BLaER1 treated with 17β-estradiol and CSF1 and Interleukin-3, amounts not matched to agents 10 nM and 100 nM (cell line): Measurements from ENCODE around the gene PRKAR1B.

Experiments used
- H3K27ac ChIP-seq, 11 experiments: shearing (Covaris generic); formaldehyde crosslinking; 2 replicates each; pipeline ENCODE4 v1.8.1; 2022
- H3K27me3 ChIP-seq, 11 experiments: shearing (Covaris generic); formaldehyde crosslinking; 2 replicates each; pipeline ENCODE4 v1.8.1; 2022
- H3K36me3 ChIP-seq, 11 experiments: shearing (Covaris generic); formaldehyde crosslinking; 2 replicates each; pipeline ENCODE4 v1.8.1; 2022
- H3K4me1 ChIP-seq, 10 experiments: shearing (Covaris generic); formaldehyde crosslinking; 2 replicates each; pipeline ENCODE4 v1.8.1; 2022
- H3K4me2 ChIP-seq, 11 experiments: shearing (Covaris generic); formaldehyde crosslinking; 2 replicates each; pipeline ENCODE4 v1.8.1; 2022
- H3K4me3 ChIP-seq, 10 experiments: shearing (Covaris generic); formaldehyde crosslinking; 2 replicates each; pipeline ENCODE4 v1.8.1; 2022
- H3K9ac ChIP-seq, 11 experiments: shearing (Covaris generic); formaldehyde crosslinking; 2 replicates each; pipeline ENCODE4 v1.8.1; 2022
- H3K9me3 ChIP-seq, 11 experiments: shearing (Covaris generic); formaldehyde crosslinking; replicated peaks in 1 of 11; 2 replicates each; pipeline ENCODE4 v1.8.1; 2022
- H4K20me1 ChIP-seq, 11 experiments: shearing (Covaris generic); formaldehyde crosslinking; 2 replicates each; pipeline ENCODE4 v1.8.1; 2022
- Cebpa-rat ChIP-seq, 11 experiments: shearing (Covaris generic); IDR thresholded peaks; 2 replicates each; pipeline ENCODE4 v1.8.1; 2022

PRKAR1B gene

GRCh38 chr7:633381-634018 is 93.6 kb downstream of the PRKAR1B start:
- no peak overlapping the region for H3K9ac ChIP-seq
- no peak for TF ChIP-seq Cebpa-rat (IDR thresholded peaks at IDR 0.05)
- H4K20me1 ChIP-seq, result peaks cover 0 to 18% (median 0%) of the 10 kb centered on the region in 11 experiments; a peak in 6 of 22 replicates
- no peak overlapping the region for H3K27ac ChIP-seq
- H3K27me3 ChIP-seq, result peaks cover 0 to 1% (median 0%) of the 10 kb centered on the region in 11 experiments; a peak in 2 of 22 replicates
- no peaks in the 10 kb centered on the region for H3K9me3 ChIP-seq
- H3K36me3 ChIP-seq, result no peaks in the 10 kb centered on the region
- no peak overlapping the region for H3K4me2 ChIP-seq
- peaks cover 0 to 15% (median 10%) of the 10 kb centered on the region in 10 experiments; a peak in 14 of 20 replicates for H3K4me1 ChIP-seq
- H3K4me3 ChIP-seq, result no peak overlapping the region

- TF ChIP-seq Cebpa-rat (IDR thresholded peaks at IDR 0.05), result no peak
These were observed 94.3 kb downstream of the PRKAR1B start for GRCh38 chr7:632831-633210.

GRCh38 chr7:631964-632830 is 94.9 kb downstream of the PRKAR1B start:
- H3K9me3 ChIP-seq, result no peaks in the 10 kb centered on the region
- H3K4me3 ChIP-seq, result no peak overlapping the region
- H3K9ac ChIP-seq, result no peak overlapping the region
- H4K20me1 ChIP-seq, result peaks cover 0 to 28% (median 0%) of the 10 kb centered on the region in 11 experiments; a peak in 8 of 22 replicates
- peaks cover 7 to 27% (median 21%) of the 10 kb centered on the region in 10 experiments; a peak in 18 of 20 replicates for H3K4me1 ChIP-seq
- H3K27me3 ChIP-seq, result peaks cover 0 to 10% (median 0%) of the 10 kb centered on the region in 11 experiments; a peak in 1 of 22 replicates
- no peak overlapping the region for H3K4me2 ChIP-seq
- no peaks in the 10 kb centered on the region for H3K36me3 ChIP-seq
- TF ChIP-seq Cebpa-rat (IDR thresholded peaks at IDR 0.05), result no peak
- H3K27ac ChIP-seq, result no peak overlapping the region

More at GRCh38 chr7:632831-633210, 94.3 kb downstream of the PRKAR1B start:
- Histone ChIP-seq H3K27ac (no peak overlapping the region), H3K9me3 (no peaks in the 10 kb centered on the region), H3K4me3 (no peak overlapping the region), H4K20me1 (peaks cover 0 to 25% (median 0%) of the 10 kb centered on the region in 11 experiments; a peak in 7 of 22 replicates), H3K9ac (no peak overlapping the region), H3K27me3 (peaks cover 0 to 8% (median 0%) of the 10 kb centered on the region in 11 experiments; a peak in 1 of 22 replicates), H3K36me3 (no peaks in the 10 kb centered on the region), H3K4me2 (no peak overlapping the region), H3K4me1 (peaks cover 5 to 22% (median 17%) of the 10 kb centered on the region in 10 experiments; a peak in 18 of 20 replicates)

- H3K4me2 ChIP-seq, result no peak overlapping the region
- no peak overlapping the region for H3K9ac ChIP-seq
- H4K20me1 ChIP-seq, result peaks cover 0 to 28% (median 0%) of the 10 kb centered on the region in 11 experiments; a peak in 8 of 22 replicates
- no peaks in the 10 kb centered on the region for H3K36me3 ChIP-seq
- H3K9me3 ChIP-seq, result peaks cover 0 to 4% (median under 1%) of the 10 kb centered on the region in 11 experiments; a peak in 10 of 22 replicates
- H3K27me3 ChIP-seq, result peaks cover 0 to 10% (median 0%) of the 10 kb centered on the region in 11 experiments; a peak in 1 of 22 replicates
- H3K4me1 ChIP-seq, result peaks cover 7 to 19% (median 14%) of the 10 kb centered on the region in 10 experiments; a peak in 18 of 20 replicates
- no peak overlapping the region for H3K4me3 ChIP-seq
- TF ChIP-seq Cebpa-rat (IDR thresholded peaks at IDR 0.05), result no peak
- H3K27ac ChIP-seq, result no peak overlapping the region
These were observed 95.8 kb downstream of the PRKAR1B start for GRCh38 chr7:631291-631711.

GRCh38 chr7:630539-630938 is 96.5 kb downstream of the PRKAR1B start:
- H3K27ac ChIP-seq, result no peak overlapping the region
- peaks cover 0 to 28% (median 0%) of the 10 kb centered on the region in 11 experiments; a peak in 8 of 22 replicates for H4K20me1 ChIP-seq
- no peak overlapping the region for H3K4me3 ChIP-seq
- peaks cover 0 to 2% (median 0%) of the 10 kb centered on the region in 11 experiments; a peak in 1 of 22 replicates for H3K36me3 ChIP-seq
- TF ChIP-seq Cebpa-rat (IDR thresholded peaks at IDR 0.05), result no peak
- H3K4me1 ChIP-seq, result peaks cover 7 to 18% (median 13%) of the 10 kb centered on the region in 10 experiments; a peak in 18 of 20 replicates
- H3K9me3 ChIP-seq, result peaks cover 6 to 12% (median 8%) of the 10 kb centered on the region in 11 experiments
- H3K4me2 ChIP-seq, result no peak overlapping the region
- H3K27me3 ChIP-seq, result peaks cover 0 to 10% (median 0%) of the 10 kb centered on the region in 11 experiments; a peak in 1 of 22 replicates
- H3K9ac ChIP-seq, result no peak overlapping the region

GRCh38 chr7:630111-630511 is 97.0 kb downstream of the PRKAR1B start:
- Histone ChIP-seq H3K27ac (no peak overlapping the region), H3K4me3 (no peak overlapping the region), H3K9ac (no peak overlapping the region), H4K20me1 (peaks cover 0 to 28% (median 0%) of the 10 kb centered on the region in 11 experiments; a peak in 8 of 22 replicates), H3K9me3 (peaks cover 11 to 16% (median 13%) of the 10 kb centered on the region in 11 experiments), H3K4me1 (peaks cover 7 to 18% (median 13%) of the 10 kb centered on the region in 10 experiments; a peak in 18 of 20 replicates), H3K4me2 (no peak overlapping the region), H3K27me3 (peaks cover 0 to 10% (median 0%) of the 10 kb centered on the region in 11 experiments; a peak in 1 of 22 replicates), H3K36me3 (peaks cover 0 to 5% (median 0%) of the 10 kb centered on the region in 11 experiments; a peak in 1 of 22 replicates)
- no peak for TF ChIP-seq Cebpa-rat (IDR thresholded peaks at IDR 0.05)

GRCh38 chr7:628826-629225 is 98.3 kb downstream of the PRKAR1B start:
- Histone ChIP-seq H3K27me3 (peaks cover 0 to 10% (median 0%) of the 10 kb centered on the region in 11 experiments; a peak in 1 of 22 replicates), H3K9ac (no peak overlapping the region), H3K4me2 (peak overlapping the region in 8 of 11 experiments; percentile 69 to 88 (median 84); a peak in 12 of 22 replicates), H3K4me3 (no peak overlapping the region), H3K36me3 (peaks cover 0 to 5% (median 0%) of the 10 kb centered on the region in 11 experiments; a peak in 1 of 22 replicates), H3K9me3 (peaks cover 21 to 28% (median 25%) of the 10 kb centered on the region in 11 experiments), H4K20me1 (peaks cover 0 to 28% (median 0%) of the 10 kb centered on the region in 11 experiments; a peak in 8 of 22 replicates), H3K27ac (no peak overlapping the region), H3K4me1 (peaks cover 7 to 18% (median 13%) of the 10 kb centered on the region in 10 experiments; a peak in 18 of 20 replicates)
- TF ChIP-seq Cebpa-rat (IDR thresholded peaks at IDR 0.05), result no peak

- H3K9me3 ChIP-seq, result peaks cover 23 to 33% (median 29%) of the 10 kb centered on the region in 11 experiments
- peaks cover 7 to 20% (median 16%) of the 10 kb centered on the region in 10 experiments; a peak in 18 of 20 replicates for H3K4me1 ChIP-seq
- H3K36me3 ChIP-seq, result peaks cover 0 to 5% (median 0%) of the 10 kb centered on the region in 11 experiments; a peak in 1 of 22 replicates
- peaks cover 0 to 24% (median 0%) of the 10 kb centered on the region in 11 experiments; a peak in 8 of 22 replicates for H4K20me1 ChIP-seq
- H3K4me2 ChIP-seq, result peak overlapping the region; percentile 18 to 88 (median 76); a peak in 20 of 22 replicates
- H3K4me3 ChIP-seq, result no peak overlapping the region; a peak in 1 of 20 replicates
- TF ChIP-seq Cebpa-rat (IDR thresholded peaks at IDR 0.05), result no peak
- no peak overlapping the region for H3K27ac ChIP-seq
- H3K27me3 ChIP-seq, result peaks cover 0 to 10% (median 0%) of the 10 kb centered on the region in 11 experiments; a peak in 1 of 22 replicates
- peak overlapping the region in 8 of 11 experiments; percentile 1 to 54 (median 34); a peak in 8 of 22 replicates for H3K9ac ChIP-seq
These were observed 98.7 kb downstream of the PRKAR1B start for GRCh38 chr7:628402-628763.
